Mucosa of rectum (tissue), 2 donors: Measurements from ENCODE around the gene SLC17A2.
"Not testable (repeated sequence)": the region's sequence is repeated elsewhere in the genome, so short reads cannot be mapped to it uniquely, and the experiment has no call there.

ENCODE experiments used
- H3K27ac ChIP-seq, 2 donors: one replicate each; pipeline ENCODE4 v1.7.0; 2013; ENCODE audit warnings: inconsistent platforms in 2 of 2, low read depth in 2 of 2, low read length in 2 of 2
- H3K27me3 ChIP-seq, 2 donors: one replicate each; pipeline ENCODE4 v1.7.0; 2013; ENCODE audit warnings: low read length in 2 of 2; ENCODE audit not compliant: control insufficient read depth in 2 of 2, insufficient read depth in 2 of 2
- H3K36me3 ChIP-seq, 2 donors: one replicate each; pipeline ENCODE4 v1.7.0; 2013; ENCODE audit warnings: low read length in 2 of 2; ENCODE audit not compliant: control insufficient read depth in 2 of 2, insufficient read depth in 2 of 2
- H3K4me1 ChIP-seq, 2 donors: one replicate each; pipeline ENCODE4 v1.7.0; 2013; ENCODE audit warnings: low read length in 2 of 2, mild to moderate bottlenecking in 1 of 2; ENCODE audit not compliant: control insufficient read depth in 2 of 2, insufficient read depth in 2 of 2
- H3K4me3 ChIP-seq, 2 donors: one replicate each; pipeline ENCODE4 v1.7.0; 2013; ENCODE audit warnings: low read length in 2 of 2
- H3K9ac ChIP-seq, 2 donors: one replicate each; pipeline ENCODE4 v1.7.0; 2013; ENCODE audit warnings: low read length in 2 of 2, low read depth in 1 of 2, mild to moderate bottlenecking in 1 of 2
- H3K9me3 ChIP-seq, 2 donors: one replicate each; pipeline ENCODE4 v1.7.0; 2013; ENCODE audit warnings: low read length in 2 of 2; ENCODE audit not compliant: control insufficient read depth in 2 of 2
- donor health status: healthy.
- donor health status: Normal muscosa, but diverticular disease.

Gene SLC17A2

DNA sequence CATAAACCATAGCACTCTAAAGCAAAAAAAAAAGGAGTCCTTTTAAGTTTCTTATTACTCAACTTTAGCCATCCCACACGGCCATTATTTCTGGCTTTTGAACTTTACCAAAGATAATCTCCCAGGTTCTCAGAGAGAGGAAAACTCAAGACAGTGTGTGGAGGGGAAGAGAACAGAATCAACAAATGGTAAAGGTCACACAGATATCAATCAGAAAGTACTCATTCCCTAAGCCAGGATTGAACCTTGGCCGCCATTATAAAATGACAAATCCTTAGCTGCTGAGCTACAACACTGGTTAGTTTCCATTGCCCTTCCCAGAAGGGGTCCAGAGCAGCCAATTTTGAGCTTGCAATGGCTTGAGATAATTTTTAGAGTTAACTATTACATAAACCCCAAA lies 22.0 kb upstream of the SLC17A2 start:
- no peak overlapping the region for H3K9ac ChIP-seq
- no peaks in the 10 kb centered on the region for H3K4me1 ChIP-seq
- no peak overlapping the region for H3K4me3 ChIP-seq
- no peaks in the 10 kb centered on the region for H3K36me3 ChIP-seq
- H3K9me3 ChIP-seq = no peaks in the 10 kb centered on the region
- no peaks in the 10 kb centered on the region for H3K27me3 ChIP-seq
- no peak overlapping the region for H3K27ac ChIP-seq

- Histone ChIP-seq H3K27me3 (no peaks in the 10 kb centered on the region), H3K4me3 (no peak overlapping the region), H3K4me1 (no peaks in the 10 kb centered on the region), H3K36me3 (no peaks in the 10 kb centered on the region), H3K9me3 (no peaks in the 10 kb centered on the region), H3K9ac (no peak overlapping the region), H3K27ac (no peak overlapping the region)
Observed at GRCh38 chr6:25951296-25952032, 21.0 kb upstream of the SLC17A2 start.

DNA sequence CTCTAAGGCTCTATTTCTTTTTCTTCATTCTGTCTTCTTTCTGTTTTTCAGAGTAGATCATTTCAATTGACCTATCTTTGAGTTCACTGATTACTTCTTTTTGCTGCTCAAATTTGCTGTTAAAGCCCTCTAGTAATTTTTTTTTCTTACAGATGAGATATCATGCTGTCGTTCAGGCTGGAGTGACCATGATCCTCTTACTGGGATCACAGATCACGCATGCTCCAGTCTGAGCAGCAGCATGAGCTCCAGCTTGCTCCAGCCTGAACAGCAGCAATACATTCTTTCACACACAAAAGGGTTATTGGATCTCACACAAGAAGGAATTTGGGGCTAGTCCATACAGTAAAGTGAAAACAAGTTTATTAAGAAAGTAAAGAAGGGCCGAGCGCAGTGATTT lies 19.8 kb upstream of the SLC17A2 start:
- Histone ChIP-seq H3K4me3 (no peak overlapping the region), H3K36me3 (no peaks in the 10 kb centered on the region), H3K9ac (no peak overlapping the region), H3K27me3 (no peaks in the 10 kb centered on the region), H3K4me1 (no peaks in the 10 kb centered on the region), H3K27ac (no peak overlapping the region), H3K9me3 (no peaks in the 10 kb centered on the region)

DNA sequence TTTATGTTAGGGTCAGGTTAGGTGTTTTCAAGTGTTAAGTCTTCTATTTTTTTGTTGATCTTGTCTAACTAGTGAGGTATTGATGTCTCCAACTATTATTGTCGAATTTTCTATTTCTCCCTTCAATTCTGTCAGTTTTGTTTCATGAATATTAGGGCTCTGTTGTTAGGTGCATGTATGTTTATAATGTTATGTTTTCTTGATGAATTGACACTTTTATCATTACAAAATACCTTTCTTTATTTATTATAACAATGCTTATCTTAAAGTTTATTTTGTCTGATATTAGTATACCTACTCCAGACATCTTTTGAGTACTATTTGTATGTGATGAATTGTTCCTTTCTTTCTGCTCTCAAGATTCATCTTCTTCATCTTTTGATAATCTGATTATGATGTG lies 19.2 kb upstream of the SLC17A2 start:
- Histone ChIP-seq H3K9me3 (no peaks in the 10 kb centered on the region), H3K4me3 (no peak overlapping the region), H3K36me3 (no peaks in the 10 kb centered on the region), H3K4me1 (no peaks in the 10 kb centered on the region), H3K27ac (no peak overlapping the region), H3K27me3 (no peaks in the 10 kb centered on the region), H3K9ac (no peak overlapping the region)

DNA sequence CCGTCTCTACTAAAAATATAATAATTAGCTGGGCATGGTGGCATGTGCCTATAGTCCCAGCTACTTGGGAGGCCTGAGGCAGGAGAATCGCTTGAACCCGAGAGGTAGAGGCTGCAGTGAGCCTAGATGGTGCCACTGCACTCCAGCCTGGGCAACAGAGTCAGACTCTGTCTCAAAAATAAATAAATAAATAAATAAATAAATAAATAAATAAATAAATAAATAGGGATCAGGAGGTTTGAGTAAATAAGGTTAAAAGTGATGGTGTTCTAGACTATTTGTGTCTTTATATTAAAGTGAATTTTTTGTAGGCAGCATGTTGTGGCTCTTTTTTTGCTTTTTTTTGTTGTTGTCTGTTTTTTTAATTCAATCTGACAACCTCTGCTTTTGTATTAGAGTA lies 17.0 kb upstream of the SLC17A2 start:
- not testable (repeated sequence) for H3K27ac ChIP-seq, H3K9ac ChIP-seq, H3K36me3 ChIP-seq, H3K4me3 ChIP-seq, H3K4me1 ChIP-seq, H3K9me3 ChIP-seq, H3K27me3 ChIP-seq

GRCh38 chr6:25946631-25947030 lies 16.1 kb upstream of the SLC17A2 start:
- H3K9me3 ChIP-seq = no peaks in the 10 kb centered on the region
- no peak overlapping the region for H3K4me3 ChIP-seq
- H3K9ac ChIP-seq = no peak overlapping the region
- no peaks in the 10 kb centered on the region for H3K4me1 ChIP-seq
- no peaks in the 10 kb centered on the region for H3K36me3 ChIP-seq
- H3K27ac ChIP-seq = no peak overlapping the region
- H3K27me3 ChIP-seq = no peaks in the 10 kb centered on the region

DNA sequence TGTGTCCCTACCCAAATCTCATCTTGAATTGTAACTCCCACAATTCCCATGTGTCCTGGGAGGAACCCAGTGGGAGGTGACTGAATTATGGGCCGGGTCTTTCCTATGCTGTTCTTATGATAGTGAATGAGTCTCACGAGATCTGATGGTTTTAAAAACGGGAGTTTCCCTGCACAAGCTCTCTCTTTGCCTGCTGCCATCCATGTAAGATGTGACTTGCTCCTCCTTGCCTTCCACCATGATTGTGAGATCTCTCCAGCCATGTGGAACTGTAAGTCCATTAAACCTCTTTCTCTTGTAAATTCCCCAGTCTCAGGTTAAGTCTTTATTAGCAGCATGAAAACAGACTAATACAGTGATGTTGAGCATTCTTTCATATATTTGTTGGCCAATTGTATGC lies 15.2 kb upstream of the SLC17A2 start:
- not testable (repeated sequence) for H3K9me3 ChIP-seq, H3K4me1 ChIP-seq, H3K27me3 ChIP-seq, H3K4me3 ChIP-seq, H3K27ac ChIP-seq, H3K9ac ChIP-seq, H3K36me3 ChIP-seq

GRCh38 chr6:25944688-25945574 lies 14.4 kb upstream of the SLC17A2 start:
- no peaks in the 10 kb centered on the region for H3K9me3 ChIP-seq
- H3K27ac ChIP-seq = no peak overlapping the region
- no peak overlapping the region for H3K9ac ChIP-seq
- no peaks in the 10 kb centered on the region for H3K27me3 ChIP-seq
- no peak overlapping the region for H3K4me3 ChIP-seq
- H3K36me3 ChIP-seq = no peaks in the 10 kb centered on the region
- no peaks in the 10 kb centered on the region for H3K4me1 ChIP-seq

GRCh38 chr6:25943887-25944286 lies 13.4 kb upstream of the SLC17A2 start:
- no peak overlapping the region for H3K4me3 ChIP-seq
- no peaks in the 10 kb centered on the region for H3K9me3 ChIP-seq
- H3K9ac ChIP-seq = no peak overlapping the region
- H3K27ac ChIP-seq = no peak overlapping the region
- no peaks in the 10 kb centered on the region for H3K27me3 ChIP-seq
- H3K36me3 ChIP-seq = no peaks in the 10 kb centered on the region
- H3K4me1 ChIP-seq = no peaks in the 10 kb centered on the region

DNA sequence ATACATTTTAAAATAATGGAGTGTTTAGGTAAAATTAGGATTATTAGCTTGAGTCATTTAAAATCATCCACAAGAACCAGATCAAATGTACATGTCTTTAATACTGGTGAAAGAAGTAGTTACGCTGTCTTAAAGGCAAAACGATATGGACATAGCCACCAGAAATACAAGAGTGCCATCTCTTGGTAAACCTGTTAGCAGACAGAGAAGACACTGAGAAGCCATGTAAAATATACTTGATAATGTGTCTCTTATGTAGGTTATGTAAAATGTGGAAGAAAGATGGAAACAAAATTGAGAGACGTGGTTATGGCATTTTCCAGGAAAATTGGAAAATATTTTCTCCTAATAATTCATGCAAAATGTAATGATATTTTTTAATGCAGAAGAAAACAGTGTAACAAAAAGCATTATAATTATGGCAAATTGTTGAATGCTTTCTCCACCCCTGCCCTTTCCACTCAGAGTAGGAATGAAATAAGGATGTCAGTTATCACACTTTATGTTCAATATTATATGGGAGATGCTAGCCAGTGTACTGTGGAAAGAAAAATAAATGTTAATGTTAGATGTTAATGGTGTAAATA lies 12.2 kb upstream of the SLC17A2 start:
- no peak overlapping the region for H3K27ac ChIP-seq
- H3K27me3 ChIP-seq = no peaks in the 10 kb centered on the region
- H3K4me3 ChIP-seq = no peak overlapping the region
- no peak overlapping the region for H3K9ac ChIP-seq
- no peaks in the 10 kb centered on the region for H3K36me3 ChIP-seq
- H3K4me1 ChIP-seq = no peaks in the 10 kb centered on the region
- no peaks in the 10 kb centered on the region for H3K9me3 ChIP-seq
